ENCODE data around the gene TREH.

Gene TREH

GRCh38 chr11:118666371-118666770, 13.1 kb downstream of the TREH start:
- no peak for DNase-seq (ENCODE audit: low read depth in 1 of 2, low spot score in 1 of 2)

GRCh38 chr11:118663902-118664301, 15.5 kb downstream of the TREH start:
- no peak for DNase-seq (ENCODE audit: low read depth in 1 of 2, low spot score in 1 of 2)

GRCh38 chr11:118663381-118663780, 16.1 kb downstream of the TREH start:
- no peak for DNase-seq (ENCODE audit: low read depth in 1 of 2, low spot score in 1 of 2)

GRCh38 chr11:118662401-118663271, 16.8 kb downstream of the TREH start:
- no peak for DNase-seq (ENCODE audit: low read depth in 1 of 2, low spot score in 1 of 2)

- DNase-seq (ENCODE audit: low read depth in 1 of 2, low spot score in 1 of 2), result no peak
Measured at GRCh38 chr11:118661425-118662301, 17.8 kb downstream of the TREH start.

GRCh38 chr11:118660681-118661424, 18.6 kb downstream of the TREH start:
- DNase-seq (ENCODE audit: low read depth in 1 of 2, low spot score in 1 of 2), result no peak

GRCh38 chr11:118659953-118660680, 19.3 kb downstream of the TREH start:
- no peak for DNase-seq (ENCODE audit: low read depth in 1 of 2, low spot score in 1 of 2)

- DNase-seq (ENCODE audit: low read depth in 1 of 2, low spot score in 1 of 2), result peak; percentile 68 to 88
Measured at GRCh38 chr11:118659314-118659952, 20.0 kb downstream of the TREH start.

- no peak for DNase-seq (ENCODE audit: low read depth in 1 of 2, low spot score in 1 of 2)
Measured at GRCh38 chr11:118658429-118659313, 20.8 kb downstream of the TREH start.

GRCh38 chr11:118657709-118658428, 21.6 kb downstream of the TREH start:
- no peak for DNase-seq (ENCODE audit: low read depth in 1 of 2, low spot score in 1 of 2)

- DNase-seq (ENCODE audit: low read depth in 1 of 2, low spot score in 1 of 2), result no peak
Measured at GRCh38 chr11:118657238-118657637, 22.2 kb downstream of the TREH start.

GRCh38 chr11:118656563-118657165, 22.8 kb downstream of the TREH start:
- DNase-seq (ENCODE audit: low read depth in 1 of 2, low spot score in 1 of 2), result no peak

- DNase-seq (ENCODE audit: low read depth in 1 of 2, low spot score in 1 of 2), result no peak
Measured at GRCh38 chr11:118655486-118656190, 23.8 kb downstream of the TREH start.

- no peak for DNase-seq (ENCODE audit: low read depth in 1 of 2, low spot score in 1 of 2)
Measured at GRCh38 chr11:118653684-118654390, 25.6 kb downstream of the TREH start.

GRCh38 chr11:118652681-118653181, 26.7 kb downstream of the TREH start:
- DNase-seq (ENCODE audit: low read depth in 1 of 2, low spot score in 1 of 2), result no peak

- no peak for DNase-seq (ENCODE audit: low read depth in 1 of 2, low spot score in 1 of 2)
Measured at GRCh38 chr11:118651820-118652219, 27.6 kb downstream of the TREH start.

- DNase-seq (ENCODE audit: low read depth in 1 of 2, low spot score in 1 of 2), result no peak
Measured at GRCh38 chr11:118650366-118650765, 29.1 kb downstream of the TREH start.

Measured in stimulated activated CD4-positive, alpha-beta T cell treated with anti-CD3 and anti-CD28 coated beads, Interleukin-15, amount 100 ng/mL, for 1 hour (primary cell).